Pancreas (tissue), 10 donors: ENCODE data around the gene PLAA. TPM values are rescaled to one million over a fixed set of nuclear protein-coding genes. Genes with fewer than 3 reads are reported as not detected.
"Not testable (repeated sequence)": the region's sequence is repeated elsewhere in the genome, so short reads cannot be mapped to it uniquely, and the experiment has no call there.

Experiments used
- ATAC-seq, 4 donors: fragments of 200-7000 bp; cut with Tn5 transposase; one replicate each; pipeline versions ENCODE4 v1.8.0 to v1.9.1; 2020; ENCODE audit warnings: mild to moderate bottlenecking in 4 of 4, moderate library complexity in 4 of 4
- DNase-seq, 6 donors: peaks; one replicate each; pipeline ENCODE4 v3.0.0-alpha.2; 2020
- FAIRE-seq: peaks from 2 replicates; lab custom pipeline; 2012; peaks lifted over from hg19 to GRCh38; lab: Jason Lieb, UNC
- H3K27ac ChIP-seq, 4 donors: fragments of 200-600 bp; sonication (generic); 1 replicate in 3 of 4; 2 replicates in 1 of 4; pipeline versions ENCODE4 v1.5.0 to v1.8.0; 2020
- H3K27me3 ChIP-seq, 4 donors: fragments of 200-600 bp; one replicate each; pipeline ENCODE4 v1.8.0; 2021
- H3K36me3 ChIP-seq, 3 donors: fragments of 200-600 bp; sonication (generic) in 1 of 3; one replicate each; pipeline versions ENCODE4 v1.5.0 to v1.8.0; 2020 to 2021
- H3K4me1 ChIP-seq, 3 donors: fragments of 200-600 bp; one replicate each; pipeline ENCODE4 v1.8.0; 2021
- H3K4me3 ChIP-seq, 4 donors: fragments of 200-600 bp; sonication (generic) in 2 of 4; one replicate each; pipeline versions ENCODE4 v1.5.0 to v1.8.0; 2020 to 2021
- H3K9me3 ChIP-seq, 4 donors: fragments of 200-600 bp; one replicate each; pipeline ENCODE4 v1.8.0; 2021
- CTCF ChIP-seq, 4 donors: fragments of 200-600 bp; sonication (generic) in 3 of 4; IDR thresholded peaks; one replicate each; pipeline versions ENCODE4 v1.5.0 to v1.8.0; 2021; ENCODE audit warnings: antibody characterized with exemption in 4 of 4
- WGBS, 2 donors: extraction: QIAGEN DNeasy Blood & Tissue Kit; methylation state at CpG; one replicate each; pipeline ENCODE4 v1.1.7; 2013; 5-methylcytosine and 5-hydroxymethylcytosine counted together
- intact Hi-C, 3 donors: fragments of 100-400 bp; cut with DNase I; formaldehyde crosslinking; loops; one replicate each; pipeline versions ENCODE4 v1.11.1 to v1.14.2; 2022
- polyA plus RNA-seq, 2 donors: library from polyadenylated mRNA; stranded (reverse); fragments of 200-250 nt; gene quantifications; one replicate each; pipeline ENCODE4 v1.2.3, GENCODE V29; 2013
- total RNA-seq, 6 donors: library from RNA; stranded (reverse); fragmentation: NEBNext Ultra II Directional in 4 of 6; extraction: Animal tissue kit (Norgen Biotek cat#: 25700) in 4 of 6; gene quantifications; one replicate each; pipeline versions ENCODE4 v1.2.1 to v1.2.4, GENCODE V29; 2021 to 2023
- donor health status: healthy with polysubstance abuse.
- donor health status: DM: no; HTN: no; CAD: no; lungs with moderate emphysema.
- donor health status: DM: no; HTN: no; CAD: no.
- donor health status: control.
- donor health status: control.
- donor health status: Bipolar disorder and iron deficiency.
- donor health status: DM: yes; HTN: yes; CAD: no.
- donor health status: DM: no; HTN: no; CAD: no.
- donor health status: DM: no; HTN: no; CAD: no.
- donor health status: DM: yes; HTN: yes; CAD: no.

PLAA gene
- total and polyA plus RNA-seq, 8 donors = 4.6 to 13.8 (median 10.2) TPM

- H3K27me3 ChIP-seq = no peaks in the 10 kb centered on the region
- peaks cover 0 to under 1% (median 0%) of the 10 kb centered on the region in 3 donors for H3K4me1 ChIP-seq
- intact Hi-C loops = no loop called here
- DNase-seq (no peak), FAIRE-seq (no peak), ATAC-seq (no peak)
- H3K9me3 ChIP-seq = no peaks in the 10 kb centered on the region
- H3K4me3 ChIP-seq = no peak overlapping the region
- TF ChIP-seq CTCF (IDR thresholded peaks at IDR 0.05) = no peak
- H3K36me3 ChIP-seq = peaks cover 3 to 27% (median 5%) of the 10 kb centered on the region in 3 donors
- no peak overlapping the region for H3K27ac ChIP-seq
- WGBS, 2 donors = 96 to 99% methylated on average over 3 of the region's 3 CpGs
These were observed 64.9 kb downstream of the PLAA start for GRCh38 chr9:26882154-26882553.

- TF ChIP-seq CTCF (IDR thresholded peaks at IDR 0.05) = no peak
- Histone ChIP-seq H3K27ac (no peak overlapping the region), H3K4me3 (no peak overlapping the region), H3K4me1 (no peaks in the 10 kb centered on the region), H3K9me3 (no peaks in the 10 kb centered on the region), H3K27me3 (no peaks in the 10 kb centered on the region), H3K36me3 (peaks cover 3 to 32% (median 5%) of the 10 kb centered on the region in 3 donors)
- DNase-seq (no peak), ATAC-seq (no peak), FAIRE-seq (no peak)
- intact Hi-C loops = no loop called here
- WGBS, 2 donors = 98 to 100% methylated on average over 4 of the region's 4 CpGs
These were observed 66.8 kb downstream of the PLAA start for GRCh38 chr9:26880262-26880661.

- H3K27me3 ChIP-seq, H3K9me3 ChIP-seq, FAIRE-seq: not testable (repeated sequence)
These were observed 71.9 kb downstream of the PLAA start for GRCh38 chr9:26875155-26875554.

GRCh38 chr9:26870292-26870691 lies 76.8 kb downstream of the PLAA start:
- H3K36me3 ChIP-seq = peaks cover 0 to 6% (median 0%) of the 10 kb centered on the region in 3 donors
- H3K27me3 ChIP-seq = no peaks in the 10 kb centered on the region
- H3K4me3 ChIP-seq = no peak overlapping the region
- intact Hi-C loops = no loop called here
- ATAC-seq (no peak), DNase-seq (no peak), FAIRE-seq (no peak)
- H3K9me3 ChIP-seq = no peaks in the 10 kb centered on the region
- no peak for TF ChIP-seq CTCF (IDR thresholded peaks at IDR 0.05)
- H3K27ac ChIP-seq = no peak overlapping the region
- WGBS, 2 donors = 61 to 64% methylated on average over 8 of the region's 8 CpGs
- H3K4me1 ChIP-seq = no peaks in the 10 kb centered on the region

More at GRCh38 chr9:26875155-26875554, 71.9 kb downstream of the PLAA start:
- H3K27ac ChIP-seq, ATAC-seq, DNase-seq, H3K36me3 ChIP-seq, H3K4me3 ChIP-seq, H3K4me1 ChIP-seq, intact Hi-C loops: not testable (repeated sequence)
- 86 to 89% methylated on average over 3 of the region's 3 CpGs for WGBS, 2 donors

- no peaks in the 10 kb centered on the region for H3K27me3 ChIP-seq
- no peaks in the 10 kb centered on the region for H3K36me3 ChIP-seq
- no peak overlapping the region for H3K4me3 ChIP-seq
- intact Hi-C loops = no loop called here
- DNase-seq (no peak), FAIRE-seq (peak; percentile 5), ATAC-seq (no peak)
- H3K4me1 ChIP-seq = no peaks in the 10 kb centered on the region
- no peak for TF ChIP-seq CTCF (IDR thresholded peaks at IDR 0.05)
- no peaks in the 10 kb centered on the region for H3K9me3 ChIP-seq
- H3K27ac ChIP-seq = no peak overlapping the region
- 33 to 50% methylated on average over 1 of the region's 1 CpG for WGBS, 2 donors
These were observed 84.0 kb downstream of the PLAA start for GRCh38 chr9:26863074-26863473.
